ENCODE data around the gene STRN. TPM values are rescaled to one million over a fixed set of nuclear protein-coding genes. Genes with fewer than 3 reads are reported as not detected.
"Not testable (repeated sequence)": the region's sequence is repeated elsewhere in the genome, so short reads cannot be mapped to it uniquely, and the experiment has no call there.

Gene STRN, protein sequence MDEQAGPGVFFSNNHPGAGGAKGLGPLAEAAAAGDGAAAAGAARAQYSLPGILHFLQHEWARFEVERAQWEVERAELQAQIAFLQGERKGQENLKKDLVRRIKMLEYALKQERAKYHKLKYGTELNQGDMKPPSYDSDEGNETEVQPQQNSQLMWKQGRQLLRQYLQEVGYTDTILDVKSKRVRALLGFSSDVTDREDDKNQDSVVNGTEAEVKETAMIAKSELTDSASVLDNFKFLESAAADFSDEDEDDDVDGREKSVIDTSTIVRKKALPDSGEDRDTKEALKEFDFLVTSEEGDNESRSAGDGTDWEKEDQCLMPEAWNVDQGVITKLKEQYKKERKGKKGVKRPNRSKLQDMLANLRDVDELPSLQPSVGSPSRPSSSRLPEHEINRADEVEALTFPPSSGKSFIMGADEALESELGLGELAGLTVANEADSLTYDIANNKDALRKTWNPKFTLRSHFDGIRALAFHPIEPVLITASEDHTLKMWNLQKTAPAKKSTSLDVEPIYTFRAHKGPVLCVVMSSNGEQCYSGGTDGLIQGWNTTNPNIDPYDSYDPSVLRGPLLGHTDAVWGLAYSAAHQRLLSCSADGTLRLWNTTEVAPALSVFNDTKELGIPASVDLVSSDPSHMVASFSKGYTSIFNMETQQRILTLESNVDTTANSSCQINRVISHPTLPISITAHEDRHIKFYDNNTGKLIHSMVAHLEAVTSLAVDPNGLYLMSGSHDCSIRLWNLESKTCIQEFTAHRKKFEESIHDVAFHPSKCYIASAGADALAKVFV
- polyA plus RNA-seq (ENCODE audit: insufficient read length in 12 of 12) = 10 to 100 TPM in 11 of 12 donors, not detected in 1; 19.1 to 27.7 (median 24.1) TPM
- long read RNA-seq, donor 1 = 0 reads
- long read RNA-seq, donor 2 = 0 reads
- long read RNA-seq, donor 3 = 0 reads
- long read RNA-seq, donor 4 = 0 reads
- long read RNA-seq, donor 5 = 0 reads
- long read RNA-seq, donor 6 = 0 reads
- long read RNA-seq, donor 7 = 0 reads
- long read RNA-seq, donor 8, full-length matches to known transcripts = 2 of 2 reads
- long read RNA-seq, donor 8, partial matches to known transcripts = 0 of 2 reads
- long read RNA-seq, donor 8, other reads (novel, unspliced or antisense) = 0 of 2 reads
- long read RNA-seq, donor 9 = 0 reads
- long read RNA-seq, donor 10 = 0 reads
- long read RNA-seq, donor 11 = 0 reads

DNA sequence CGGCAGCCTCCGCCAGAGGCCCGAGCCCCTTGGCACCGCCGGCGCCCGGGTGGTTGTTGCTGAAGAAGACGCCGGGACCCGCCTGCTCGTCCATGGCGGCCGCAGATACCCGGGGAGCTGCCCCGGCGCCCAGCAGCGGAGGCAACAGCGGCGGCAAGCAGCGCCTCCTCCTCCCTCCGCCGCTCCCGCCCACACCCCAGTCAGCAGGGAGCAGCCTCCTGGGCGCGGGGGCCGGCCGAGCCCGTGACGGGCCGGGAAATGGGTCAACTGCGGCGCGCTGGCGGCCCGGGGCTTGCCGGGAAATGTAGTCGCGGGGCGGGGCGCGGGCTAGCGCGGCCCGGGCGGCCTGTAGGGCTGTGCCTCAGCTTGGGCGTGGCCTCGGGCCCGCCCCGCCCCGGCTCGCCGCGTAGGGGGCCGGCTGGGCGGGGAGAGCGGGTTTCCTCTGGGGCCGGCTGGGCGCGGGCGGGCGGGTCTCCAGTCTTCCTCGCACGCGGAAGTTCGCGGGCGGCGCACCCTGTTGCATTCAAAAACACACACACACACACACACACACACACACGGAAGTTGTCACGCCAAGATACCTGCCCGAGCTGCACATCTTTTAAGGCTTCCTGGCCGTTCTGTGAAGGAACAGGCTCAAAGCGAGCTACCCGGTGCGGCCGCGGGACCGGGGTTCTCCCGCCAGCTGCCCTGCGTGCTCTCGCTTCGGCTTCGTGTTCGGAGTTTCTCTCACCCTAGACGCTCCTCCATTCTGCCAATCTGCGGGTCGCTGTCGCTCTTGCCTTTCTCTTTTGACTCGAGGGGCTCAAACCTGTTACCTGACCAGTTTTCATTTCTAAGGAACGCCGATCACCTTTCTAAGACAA, at the start of gene STRN:
Gene STRN (minus strand): TSS at position 167 of the 866 bp plus-strand sequence. CDS start 73 bp downstream, at position 94.
- peak; percentile 95 for DNase-seq

DNA sequence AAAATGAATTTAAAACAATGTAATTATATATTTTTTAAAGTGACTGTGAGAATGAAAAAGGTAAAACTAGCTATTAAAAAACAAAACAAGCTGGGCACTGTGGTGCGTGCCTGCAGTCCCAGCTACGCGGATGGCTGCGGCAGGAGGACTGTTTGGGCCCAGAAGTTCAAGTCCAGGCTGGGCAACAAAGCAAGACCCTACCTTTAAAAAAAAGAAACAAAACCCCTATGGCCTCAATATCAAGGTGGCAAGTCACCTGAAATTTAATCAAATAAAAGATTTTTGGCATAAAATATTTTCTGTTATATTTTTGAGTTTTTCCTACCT, 46.9 kb upstream of the STRN start:
- DNase-seq = no peak

DNA sequence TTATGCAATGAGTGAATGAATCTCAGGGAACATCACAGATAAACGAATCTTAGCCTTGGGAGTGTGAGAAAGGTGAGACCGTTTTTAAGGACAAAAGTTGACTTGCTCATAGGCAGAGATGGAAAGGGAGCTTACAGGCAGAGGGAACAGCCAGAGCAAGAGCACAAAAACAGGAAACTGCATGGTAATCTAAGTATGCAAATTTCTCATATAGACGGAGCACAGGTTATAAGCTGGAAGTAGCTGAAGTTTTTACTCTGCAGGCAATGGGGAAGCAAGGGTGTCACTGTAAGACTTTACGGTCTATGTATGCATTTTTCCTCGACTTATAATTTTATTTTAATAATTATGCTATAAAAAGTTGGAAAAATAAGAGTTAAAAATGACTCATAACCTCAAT, 44.8 kb upstream of the STRN start:
- no peak for DNase-seq

DNA sequence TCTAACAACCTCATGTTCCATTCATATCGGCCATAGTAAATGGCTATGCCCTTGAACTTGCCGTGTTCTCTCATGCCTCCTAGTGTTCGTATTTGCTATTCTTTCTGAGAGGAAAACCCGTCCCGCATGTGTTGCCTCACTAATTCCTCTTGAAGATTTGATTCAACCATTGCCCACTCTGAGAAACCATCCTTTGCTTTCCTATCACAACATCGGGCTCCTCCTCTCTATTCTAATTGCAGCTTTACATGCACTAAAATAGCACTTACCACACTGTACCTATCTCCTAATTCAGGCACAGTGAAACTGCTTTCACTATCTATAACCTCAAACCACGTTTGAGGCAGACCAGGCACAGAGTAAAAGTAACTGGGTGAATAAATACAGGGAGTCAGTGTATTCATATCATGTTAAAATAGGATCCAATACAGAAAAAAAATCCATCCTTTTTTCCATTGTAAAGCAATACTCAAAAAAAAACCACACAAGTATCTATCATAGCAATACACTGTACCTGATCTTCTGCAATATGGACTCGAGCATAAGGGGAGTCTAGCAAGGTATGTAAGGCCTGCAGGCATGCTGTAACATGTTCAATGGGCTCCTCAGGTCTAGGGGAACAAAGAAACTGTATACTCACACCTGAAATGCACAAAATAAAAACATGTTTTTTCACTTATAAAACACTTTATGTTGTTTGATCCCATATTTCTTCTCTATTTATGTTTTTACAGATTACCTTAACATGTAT, 39.0 kb upstream of the STRN start:
- DNase-seq = no peak

DNA sequence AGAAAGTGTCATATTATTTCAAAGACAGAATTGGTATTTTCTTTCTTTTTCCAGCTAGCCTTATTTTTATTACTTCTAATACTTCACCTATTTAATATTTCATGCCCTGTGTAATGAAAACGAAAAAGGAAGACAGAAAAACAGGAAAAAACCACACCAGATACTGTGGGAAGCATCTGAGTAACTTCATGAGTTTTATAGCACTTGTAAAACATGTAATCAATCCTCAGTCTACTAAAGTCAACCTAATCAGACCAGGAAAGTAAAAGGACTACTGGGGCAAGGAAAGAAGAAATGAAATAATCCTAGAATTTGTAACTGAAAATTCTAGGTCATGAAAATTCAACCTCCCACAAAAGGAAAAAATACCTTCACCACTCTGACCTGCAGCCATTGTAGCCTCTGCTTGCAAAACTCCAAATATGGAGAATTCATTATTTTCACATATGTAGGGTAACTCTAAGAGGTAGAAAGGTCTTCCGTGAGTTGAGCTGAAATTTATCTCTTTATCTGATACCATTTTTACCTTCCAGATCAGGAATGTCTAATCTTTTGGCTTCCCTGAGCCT, 34.7 kb upstream of the STRN start:
- DNase-seq = no peak

DNA sequence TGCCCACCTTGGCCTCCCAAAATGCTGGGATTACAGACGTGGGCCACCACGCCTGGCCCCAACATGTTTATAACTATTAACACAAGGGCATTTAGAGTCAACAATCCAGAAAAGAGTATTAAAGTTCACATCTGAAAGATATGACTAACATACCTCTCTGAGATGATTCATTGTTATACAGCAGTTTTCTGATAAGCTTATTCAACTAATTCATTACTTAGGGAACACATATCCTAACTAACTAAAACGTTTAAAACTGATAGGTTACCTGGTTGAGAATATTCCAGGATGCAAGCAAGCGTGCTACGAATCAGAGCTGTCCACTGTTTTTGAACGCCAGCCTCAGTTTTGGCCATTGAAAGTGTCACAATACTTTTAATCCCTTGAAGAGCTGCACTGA, 34.0 kb upstream of the STRN start:
- DNase-seq = no peak

DNA sequence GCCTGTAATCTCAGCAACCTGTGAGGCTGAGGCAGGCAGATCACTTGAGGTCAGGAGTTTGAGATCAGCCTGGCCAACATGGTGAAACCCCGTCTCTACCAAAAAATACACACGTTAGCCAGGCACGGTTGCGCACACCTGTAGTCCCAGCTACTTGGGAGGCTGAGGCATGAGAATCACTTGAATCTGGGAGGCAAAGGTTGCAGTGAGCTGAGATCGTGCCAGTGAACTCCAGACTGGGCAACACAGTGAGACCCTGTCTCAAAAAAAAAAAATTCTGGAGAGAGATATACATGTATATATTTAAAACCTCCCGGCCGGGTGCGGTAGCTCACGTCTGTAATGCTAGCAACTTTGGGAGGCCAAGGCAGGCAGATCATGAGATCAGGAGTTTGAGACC, 33.1 kb upstream of the STRN start:
- not testable (repeated sequence) for DNase-seq

DNA sequence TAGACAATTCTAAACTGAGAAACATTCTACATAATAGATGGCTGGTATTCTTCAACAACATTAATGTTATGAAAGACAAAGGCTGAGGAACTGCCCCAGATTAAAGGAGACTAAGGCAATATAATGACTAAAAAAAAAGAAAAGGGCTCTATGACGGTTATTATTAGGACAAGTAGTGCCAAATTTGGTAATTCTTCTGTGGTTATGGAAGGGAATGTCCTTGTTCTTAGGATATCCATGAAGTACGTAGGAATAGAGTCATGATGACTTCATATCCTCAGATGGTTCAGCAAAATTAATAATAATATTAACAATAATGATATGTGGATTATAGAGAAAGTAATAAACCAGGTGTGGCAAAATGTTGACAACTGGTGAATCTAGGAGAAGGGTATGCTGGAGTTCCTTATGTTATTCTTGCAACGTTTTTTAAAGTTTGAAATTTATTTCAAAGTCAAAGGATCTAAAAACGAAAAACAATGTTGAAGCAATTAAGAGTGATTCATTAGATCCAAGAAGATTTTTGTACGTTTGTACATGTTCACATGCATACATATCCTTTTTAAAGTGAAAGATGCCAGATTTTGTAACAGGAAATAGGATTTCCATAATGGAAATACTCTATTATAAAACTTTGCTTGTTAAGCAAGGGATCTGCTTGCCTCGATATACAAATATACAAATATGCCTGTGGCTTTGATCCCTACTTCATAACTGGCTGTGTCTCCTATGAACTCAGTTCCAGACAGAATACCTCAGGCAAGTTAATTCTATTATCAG, 27.7 kb upstream of the STRN start:
- DNase-seq = no peak

DNA sequence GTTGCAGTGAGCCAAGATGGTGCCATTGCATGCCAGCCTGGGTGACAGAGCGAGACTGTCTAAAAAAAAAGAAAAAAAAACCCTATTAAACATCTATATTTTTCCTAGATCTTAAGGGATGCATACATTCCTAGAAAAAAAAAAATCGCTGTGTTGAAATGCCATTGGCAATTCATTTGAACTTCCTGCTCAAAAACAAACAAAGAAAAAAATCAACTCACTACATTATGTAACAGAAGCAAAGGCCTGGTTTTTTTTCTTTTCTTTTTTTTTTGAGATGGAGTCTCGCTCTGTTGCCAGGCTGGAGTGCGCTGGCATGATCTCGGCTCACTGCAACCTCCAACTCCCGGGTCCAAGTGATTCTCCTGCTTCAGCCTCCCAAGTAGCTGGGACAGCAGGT, 21.7 kb upstream of the STRN start:
- no peak for DNase-seq

DNA sequence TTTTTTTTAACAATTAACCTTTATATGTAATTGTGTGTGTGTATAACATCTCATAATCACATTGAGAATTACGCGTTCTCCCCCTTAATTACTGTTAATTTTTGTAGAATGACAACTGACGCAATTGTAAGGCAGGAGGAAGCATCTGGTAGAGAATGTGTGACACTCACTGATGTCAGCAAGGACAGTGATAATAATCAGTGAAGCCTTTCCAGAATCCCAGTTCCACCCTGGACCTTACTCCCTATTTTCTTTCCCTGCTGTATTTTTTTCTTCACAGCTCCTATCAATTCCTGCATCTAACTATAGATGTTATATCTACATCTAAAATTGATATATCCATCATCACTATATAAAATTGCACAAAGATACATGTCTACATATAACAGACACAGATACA, 16.1 kb upstream of the STRN start:
- DNase-seq = no peak

DNA sequence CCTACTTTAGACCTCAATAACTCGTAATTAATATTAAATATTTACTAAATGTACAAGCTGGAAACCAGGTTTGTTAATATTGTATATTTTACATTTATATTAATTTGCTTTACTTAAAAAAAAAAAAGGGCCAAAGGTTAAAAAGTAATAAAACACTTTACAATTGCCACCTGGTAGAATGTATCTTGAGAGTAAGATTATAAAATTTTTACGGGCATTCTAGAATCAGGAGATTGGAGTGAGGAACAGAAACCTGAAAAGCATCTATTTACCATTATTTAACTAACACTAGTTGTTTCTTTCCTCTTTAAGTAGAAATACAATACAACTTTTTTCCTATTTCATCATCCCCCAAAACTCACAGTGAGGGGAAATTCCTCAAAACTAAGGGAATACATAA, 15.6 kb upstream of the STRN start:
- no peak for DNase-seq

DNA sequence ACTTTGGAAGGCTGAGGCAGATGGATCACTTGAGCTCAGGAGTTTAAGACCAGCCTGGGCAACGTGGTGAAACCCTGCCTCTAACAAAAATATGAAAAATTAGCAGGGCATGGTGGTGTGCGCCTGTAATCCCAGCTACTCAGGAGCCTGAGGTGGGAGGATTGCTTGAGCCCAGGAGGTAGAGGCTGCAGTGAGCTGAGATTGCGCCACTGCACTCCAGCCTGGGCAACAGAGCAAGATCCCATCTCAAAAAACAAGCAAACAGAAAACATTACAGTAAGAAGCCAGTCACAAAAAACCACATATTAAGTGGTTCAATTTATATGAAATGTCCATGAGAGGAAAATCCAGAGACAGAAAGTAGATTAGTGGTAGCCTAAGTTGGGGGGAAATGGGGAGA, 12.7 kb upstream of the STRN start:
- not testable (repeated sequence) for DNase-seq

DNA sequence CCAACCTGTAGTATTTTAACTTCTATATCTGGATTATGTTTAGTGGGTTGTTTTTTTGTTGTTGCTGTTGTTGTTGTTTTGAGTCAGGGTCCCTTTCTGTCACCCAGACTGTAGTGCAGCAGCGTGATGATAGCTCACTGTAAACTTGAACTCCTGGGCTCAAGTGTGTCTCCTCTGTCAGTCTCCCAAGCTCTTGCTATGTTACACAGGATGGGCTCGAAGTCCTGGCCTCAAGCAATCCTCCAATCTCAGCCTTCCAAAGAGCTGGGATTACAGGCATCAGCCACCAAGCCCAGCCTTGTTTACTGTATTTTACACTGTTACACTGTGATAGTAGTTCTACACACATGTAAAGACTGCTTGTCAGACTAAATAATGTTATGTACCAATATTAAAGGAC, 9.7 kb upstream of the STRN start:
- no peak for DNase-seq

DNA sequence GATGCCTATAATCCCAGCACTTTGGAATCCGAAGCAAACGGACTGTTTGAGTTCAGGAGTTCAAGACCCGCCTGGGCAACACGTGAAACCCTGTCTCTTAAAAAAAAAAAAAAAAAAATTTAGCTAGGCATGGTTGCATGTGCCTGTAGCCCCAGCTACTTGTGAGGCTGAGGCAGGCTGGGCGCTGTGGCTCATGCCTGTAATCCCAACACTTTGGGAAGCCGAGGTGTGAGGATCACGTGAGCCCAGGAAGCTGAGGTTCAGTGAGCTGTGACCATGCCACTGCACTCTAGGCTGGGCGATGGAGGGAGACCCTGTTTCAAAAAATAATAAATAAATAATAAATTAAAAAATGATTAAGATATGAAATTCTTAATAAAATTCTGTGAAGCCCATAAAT, 9.0 kb upstream of the STRN start:
- DNase-seq = no peak

DNA sequence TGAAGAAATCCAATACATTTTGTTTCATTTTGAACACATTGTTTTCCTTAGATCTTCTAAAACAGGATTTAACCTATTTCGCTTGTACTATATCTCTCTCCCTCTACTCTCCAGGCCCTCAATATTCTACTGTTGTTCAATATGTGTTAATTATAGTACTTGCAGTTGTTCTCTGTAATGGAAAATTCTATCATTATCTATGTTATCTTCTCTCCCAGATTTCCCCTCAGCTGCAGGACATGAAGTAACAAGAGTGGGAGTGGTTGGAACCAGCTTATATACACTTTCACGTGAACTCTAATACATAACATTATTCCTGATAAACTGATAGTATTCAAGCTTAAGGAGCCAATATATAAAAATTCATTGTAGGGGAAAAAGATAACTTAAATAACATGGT, 7.0 kb upstream of the STRN start:
- DNase-seq = no peak

DNA sequence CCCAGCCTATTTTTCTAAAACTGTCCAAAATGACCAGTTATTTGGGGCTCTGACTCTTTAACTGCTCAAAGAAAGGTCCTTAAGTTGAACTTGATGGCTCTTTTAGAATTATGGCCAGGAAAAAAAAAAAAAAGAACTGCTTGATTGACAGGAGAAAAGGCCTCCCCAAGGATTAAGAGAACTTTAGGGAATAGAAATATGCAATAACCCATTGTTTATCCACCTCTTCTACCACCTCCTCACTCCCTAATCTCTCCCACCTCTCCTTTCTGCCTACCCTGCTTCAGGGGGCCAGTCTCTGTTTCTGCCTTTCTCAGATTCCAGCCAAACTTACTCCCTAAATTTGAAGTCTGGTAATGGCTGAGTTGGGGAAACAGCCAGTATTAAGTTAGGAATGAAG, 5.7 kb upstream of the STRN start:
- DNase-seq = no peak

DNA sequence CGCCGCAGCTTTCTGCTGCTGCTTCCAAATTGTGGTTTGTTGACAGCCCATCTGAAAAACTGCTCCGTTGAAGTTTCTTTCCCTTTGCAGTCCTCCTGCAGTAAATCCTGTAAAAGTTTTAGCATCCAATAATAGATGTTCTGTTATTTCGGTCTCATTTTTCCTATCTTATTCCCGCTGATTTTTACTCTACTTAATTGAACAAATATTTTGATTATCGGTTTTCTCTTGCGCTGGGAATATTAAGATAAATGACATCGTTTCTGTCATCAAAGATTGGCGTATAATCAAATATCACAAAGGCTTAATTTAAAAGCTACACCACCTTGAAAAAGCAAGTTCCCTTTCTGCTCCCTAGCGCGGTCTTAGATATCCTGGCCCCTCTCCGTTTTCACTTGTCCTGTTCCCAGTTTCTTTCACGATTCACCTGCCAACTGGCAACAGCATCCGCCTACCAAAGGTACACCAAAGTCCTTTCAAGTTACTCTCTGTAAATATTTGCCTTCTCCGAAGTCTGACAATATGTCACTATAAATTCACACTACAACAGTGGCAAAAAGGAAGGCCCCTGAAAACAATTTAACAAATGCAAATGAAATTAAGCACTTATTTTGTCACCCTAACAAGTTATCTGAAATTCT, 1.0 kb upstream of the STRN start:
- peak; percentile 6 for DNase-seq

DNA sequence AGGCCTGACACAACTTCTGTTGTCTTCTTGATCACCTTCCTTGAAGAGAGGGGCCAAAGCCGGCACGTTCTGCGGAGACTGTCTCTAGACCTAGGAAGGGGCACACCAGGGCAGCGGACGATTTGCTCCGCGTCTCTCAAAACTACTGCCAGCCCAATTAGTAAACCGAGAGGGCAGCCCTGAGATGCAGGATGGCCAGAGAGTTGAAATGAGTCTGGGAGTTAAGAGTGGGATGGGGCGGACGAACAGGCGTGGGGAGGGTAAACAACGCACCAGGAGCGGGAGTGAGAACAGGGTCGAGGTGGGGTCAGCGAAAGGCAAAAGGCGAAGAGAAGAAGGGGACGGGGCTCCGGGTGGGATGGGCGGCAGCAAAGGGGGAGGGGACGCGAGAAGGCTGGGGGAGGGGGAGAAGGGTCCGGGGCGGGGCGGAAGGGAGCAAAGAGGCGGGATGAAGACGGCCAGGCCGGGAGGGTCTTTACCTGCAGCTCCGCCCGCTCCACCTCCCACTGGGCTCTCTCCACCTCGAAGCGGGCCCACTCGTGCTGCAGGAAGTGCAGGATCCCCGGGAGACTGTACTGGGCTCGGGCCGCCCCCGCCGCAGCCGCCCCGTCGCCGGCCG, 476 bp downstream of the STRN start:
- peak; percentile 49 for DNase-seq

DNA sequence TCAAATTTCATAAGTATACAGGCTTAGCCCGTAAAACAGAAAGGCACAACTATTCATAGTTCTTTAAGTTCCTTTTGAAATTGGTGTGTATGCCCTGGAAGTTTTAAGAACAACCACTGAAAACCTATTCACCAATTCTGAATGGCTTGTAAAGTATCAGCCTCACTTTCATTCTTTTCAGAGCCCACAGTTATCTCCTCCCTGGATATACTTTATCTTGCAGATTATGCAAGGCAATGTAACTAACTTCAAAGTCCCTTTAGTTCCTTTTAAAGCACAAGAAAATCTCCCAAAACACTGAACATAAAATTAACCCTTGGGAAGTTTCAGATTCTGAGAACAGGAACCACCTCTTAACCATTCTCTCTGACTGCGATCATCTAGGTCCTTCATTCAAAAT, 1.1 kb downstream of the STRN start:
- peak; percentile 4 for DNase-seq
